ENCODE measurements around the gene MRPL52. TPM values are rescaled to one million over a fixed set of nuclear protein-coding genes. Genes with fewer than 3 reads are reported as not detected.

MRPL52 gene
- total and polyA plus RNA-seq, 2 donors (not counting 3 experiments of a cell fraction or from before 2014, with no cell fraction given): 81.1 to 174 TPM

GRCh38 chr14:22830443-22831010 lies 840 bp downstream of the MRPL52 start:
- BruUV-seq (replicated peaks): no TSS peak
- CTCF ChIA-PET: interaction anchor here (0.8 to 12.5 kb wide), 6 partner anchors 9 to 260 kb away, joined by 3 to 214 read pairs (median 4); no protein-coding TSS in a partner anchor
- FAIRE-seq: no peak

More at GRCh38 chr14:22830443-22831010, 840 bp downstream of the MRPL52 start:
- peak overlapping the region; percentile 95 for H3K4me2 ChIP-seq (ENCODE audit: insufficient read depth, low read length)
- no peak overlapping the region for H2AFZ ChIP-seq (ENCODE audit: low read depth, low read length)
- H3K27ac ChIP-seq (ENCODE audit: insufficient read depth, low read depth, low read length): peak overlapping the region; percentile 92
- H3K9me1 ChIP-seq (replicated peaks; ENCODE audit: control insufficient read depth, extremely low read depth, insufficient read depth, low read length): no peaks in the 10 kb centered on the region
- H4K20me1 ChIP-seq (replicated peaks; ENCODE audit: control insufficient read depth, extremely low read depth, insufficient read depth, low read length): no peaks in the 10 kb centered on the region
- H3K79me2 ChIP-seq (ENCODE audit: control insufficient read depth, insufficient read depth, low read length): peaks cover 22% of the 10 kb centered on the region
- peaks cover 24% of the 10 kb centered on the region for H3K4me1 ChIP-seq (ENCODE audit: control insufficient read depth, extremely low read depth, insufficient read depth, low read length)
- dilution Hi-C loops (cut with MboI; ENCODE audit: extremely low pct_ligation_motif_present, low sequenced_read_pairs): no loop called here
- POLR2A ChIA-PET: interaction anchor here (0.8 kb wide), 2 partner anchors 18 to 47 kb away, joined by 3 to 6 read pairs; no protein-coding TSS in a partner anchor
- intact Hi-C loops (cut with micrococcal nuclease): no loop called here
- no peak for DNase-seq (ENCODE audit: low read depth, low spot score)
- H3K9me3 ChIP-seq (replicated peaks; ENCODE audit: control insufficient read depth, insufficient read depth, low read length): no peaks in the 10 kb centered on the region
- no peaks in the 10 kb centered on the region for H3K27me3 ChIP-seq (ENCODE audit: control insufficient read depth in 2 of 2, insufficient read depth in 2 of 2, low read length in 2 of 2)
- peaks cover 0 to 6% of the 10 kb centered on the region in 2 experiments for H3K36me3 ChIP-seq (ENCODE audit: control insufficient read depth in 2 of 2, extremely low read depth in 1 of 2, insufficient read depth in 2 of 2, low read length in 2 of 2)
- TF ChIP-seq FOS (IDR thresholded peaks at IDR 0.05; ENCODE audit: borderline replicate concordance, insufficient read depth, low read length) (no peak), CTCF (IDR thresholded peaks at IDR 0.05; ENCODE audit: extremely low read depth in 1 of 2, insufficient read depth in 1 of 2, low read depth in 1 of 2, low read length in 2 of 2) (no peak), MAX (IDR thresholded peaks at IDR 0.05; ENCODE audit: insufficient read depth, insufficient read length) (no peak), POLR2AphosphoS5 (IDR thresholded peaks at IDR 0.05; ENCODE audit: insufficient read depth, low read depth, low read length) (no peak), POLR2A (IDR thresholded peaks at IDR 0.05; ENCODE audit: low read depth, low read length) (no peak), JUN (IDR thresholded peaks at IDR 0.05; ENCODE audit: borderline replicate concordance, insufficient read depth, insufficient read length, low read depth) (no peak), MYC (IDR thresholded peaks at IDR 0.05; ENCODE audit: low read depth, low read length) (no peak)
- H3K4me3 ChIP-seq (replicated peaks in 1 of 3; ENCODE audit: insufficient read depth in 1 of 3, low read depth in 1 of 3, low read length in 3 of 3): peak overlapping the region; percentile 68 to 98 (median 97)
- H3K9ac ChIP-seq (replicated peaks; ENCODE audit: extremely low read depth, insufficient read depth, low read length): peak overlapping the region; percentile 98
